GM19468 (cell line): Measurements from ENCODE around the gene FLOT1.
A peak's percentile ranks its signal among the peaks of the same experiment; 100 is the strongest.

Experiments
- ATAC-seq: cut with Tn5 transposase; IDR thresholded peaks from one replicate; pipeline ENCODE4 v1.9.1; 2021; ENCODE audit warnings: mild to moderate bottlenecking, moderate library complexity, moderate number of reproducible peaks; ENCODE audit not compliant: unreplicated experiment; ENCODE audit errors: extremely low read depth

FLOT1 gene

GRCh38 chr6:30742316-30743098 lies at the start of gene FLOT1:
Gene FLOT1, minus strand, starts transcription at chr6:30742687. Its CDS starts 498 bp downstream, at chr6:30742189.
- peak; percentile 28 for ATAC-seq

- no peak for ATAC-seq
Measured at GRCh38 chr6:30790724-30791383, 48.4 kb upstream of the FLOT1 start.

- no peak for ATAC-seq
Measured at GRCh38 chr6:30789606-30790005, 47.1 kb upstream of the FLOT1 start.

- no peak for ATAC-seq
Measured at GRCh38 chr6:30787954-30788353, 45.5 kb upstream of the FLOT1 start.

GRCh38 chr6:30782425-30783014 lies 40.0 kb upstream of the FLOT1 start:
- no peak for ATAC-seq

GRCh38 chr6:30781743-30782424 lies 39.4 kb upstream of the FLOT1 start:
- ATAC-seq: no peak

GRCh38 chr6:30781395-30781742 lies 38.9 kb upstream of the FLOT1 start:
- no peak for ATAC-seq

- ATAC-seq: no peak
Measured at GRCh38 chr6:30780642-30780920, 38.1 kb upstream of the FLOT1 start.

- no peak for ATAC-seq
Measured at GRCh38 chr6:30779850-30780641, 37.6 kb upstream of the FLOT1 start.

- ATAC-seq: no peak
Measured at GRCh38 chr6:30778001-30778635, 35.6 kb upstream of the FLOT1 start.

GRCh38 chr6:30777155-30777485 lies 34.6 kb upstream of the FLOT1 start:
- ATAC-seq: no peak

GRCh38 chr6:30776390-30777154 lies 34.1 kb upstream of the FLOT1 start:
- ATAC-seq: no peak

- no peak for ATAC-seq
Measured at GRCh38 chr6:30775104-30775503, 32.6 kb upstream of the FLOT1 start.

GRCh38 chr6:30774701-30775100 lies 32.2 kb upstream of the FLOT1 start:
- no peak for ATAC-seq

- ATAC-seq: no peak
Measured at GRCh38 chr6:30770592-30770991, 28.1 kb upstream of the FLOT1 start.

GRCh38 chr6:30769853-30770524 lies 27.5 kb upstream of the FLOT1 start:
- ATAC-seq: no peak

- no peak for ATAC-seq
Measured at GRCh38 chr6:30769088-30769852, 26.8 kb upstream of the FLOT1 start.

- no peak for ATAC-seq
Measured at GRCh38 chr6:30768634-30769087, 26.2 kb upstream of the FLOT1 start.
